K562 (cell line): ENCODE measurements around the gene NDUFB10. TPM values are rescaled to one million over a fixed set of nuclear protein-coding genes. Genes with fewer than 3 reads are reported as not detected.
A peak's percentile ranks its signal among the peaks of the same experiment; 100 is the strongest.

ENCODE experiments used
- ARID1B ChIP-seq: fragments of 450-650 bp; IDR thresholded peaks from 2 replicates; pipeline ENCODE4 v1.6.1; 2016; ENCODE audit warnings: antibody characterized with exemption, mild to moderate bottlenecking, inconsistent platforms
- ARID2 ChIP-seq: fragments of 450-650 bp; IDR thresholded peaks from 2 replicates; pipeline ENCODE4 v1.6.1; 2017; ENCODE audit warnings: antibody characterized with exemption, mild to moderate bottlenecking
- CBX1 ChIP-seq: sonication (generic); IDR thresholded peaks from 2 replicates; pipeline ENCODE4 v1.6.1; 2016; ENCODE audit warnings: antibody characterized with exemption, low read depth, mild to moderate bottlenecking
- CEBPB ChIP-seq: fragments of 450-650 bp; IDR thresholded peaks from 2 replicates; pipeline ENCODE4 v1.6.1; 2016; ENCODE audit warnings: missing genetic modification characterization, missing compliant biosample characterization
- EP400 ChIP-seq: fragments of 450-650 bp; IDR thresholded peaks from 2 replicates; pipeline ENCODE4 v1.6.1; 2017; ENCODE audit warnings: antibody characterized with exemption, mild to moderate bottlenecking, moderate library complexity
- GATAD2B ChIP-seq: fragments of 450-650 bp; IDR thresholded peaks from 2 replicates; pipeline ENCODE4 v1.6.1; 2017; ENCODE audit warnings: mild to moderate bottlenecking, borderline replicate concordance
- NELFE ChIP-seq: IDR thresholded peaks from 2 replicates; pipeline ENCODE4 v1.6.1; 2011; ENCODE audit warnings: mild to moderate bottlenecking; ENCODE audit not compliant: insufficient read depth, insufficient read length
- NFRKB ChIP-seq: fragments of 450-650 bp; IDR thresholded peaks from 2 replicates; pipeline ENCODE4 v1.6.1; 2016; ENCODE audit warnings: low read depth
- NR1H2 ChIP-seq: sonication (generic); formaldehyde crosslinking; IDR thresholded peaks from 2 replicates; pipeline ENCODE4 v1.4.0; 2020; ENCODE audit warnings: mild to moderate bottlenecking, missing genetic modification reagents
- NR2C1 ChIP-seq, 2 experiments: fragments of 450-650 bp; IDR thresholded peaks; 2 replicates each; pipeline ENCODE4 v1.6.1; 2017; ENCODE audit warnings: mild to moderate bottlenecking in 2 of 2, antibody characterized with exemption in 1 of 2, inconsistent platforms in 1 of 2, missing compliant biosample characterization in 1 of 2, missing genetic modification characterization in 1 of 2
- NUFIP1 ChIP-seq: fragments of 450-650 bp; IDR thresholded peaks from 2 replicates; pipeline ENCODE4 v1.6.1; 2018; ENCODE audit not compliant: partially characterized antibody
- RBFOX2 ChIP-seq: fragments of 200-400 bp; formaldehyde crosslinking; IDR thresholded peaks from 2 replicates; pipeline ENCODE4 v1.6.1; 2017; ENCODE audit warnings: low read depth, mild to moderate bottlenecking, low read length, moderate library complexity
- ZBTB17 ChIP-seq: fragments of 450-650 bp; formaldehyde crosslinking; IDR thresholded peaks from 2 replicates; pipeline ENCODE4 v1.4.0; 2020; ENCODE audit warnings: mild to moderate bottlenecking
- ZNF133 ChIP-seq: fragments of 250-450 bp; sonication (Bioruptor Pico); IDR thresholded peaks from 2 replicates; pipeline ENCODE4 v1.4.0; 2020; ENCODE audit warnings: mild to moderate bottlenecking
- ZNF282 ChIP-seq: sonication (generic); formaldehyde crosslinking; IDR thresholded peaks from 2 replicates; pipeline ENCODE4 v1.8.1; 2023; ENCODE audit warnings: missing genetic modification reagents
- ZNF766 ChIP-seq: fragments of 200-800 bp; sonication (Bioruptor generic); conservative IDR thresholded peaks from 2 replicates; pipeline ENCODE4 v1.6.1; 2016; ENCODE audit warnings: missing genetic modification characterization, missing compliant biosample characterization
- polyA plus RNA-seq, 8 experiments: library from polyadenylated mRNA; depleted of rRNA in 4 of 8; stranded (reverse) in 5 of 8; unstranded in 3 of 8; fragments of >200 nt; fragmentation: Nextera tagmentation in 2 of 8; fragmentation: Illumina TruSeq in 1 of 8; extraction: Ambion mirVana in 2 of 8; extraction: Trizol in 1 of 8; gene quantifications; 2 replicates each; pipeline versions ENCODE4 v1.2.1 to v1.2.3, GENCODE V29; 2011 to 2014; ENCODE audit warnings: inconsistent platforms in 1 of 8, missing spikeins in 1 of 8
- total RNA-seq, 7 experiments: library from RNA; depleted of rRNA in 6 of 7; stranded (reverse); fragments of >200 nt in 6 of 7; fragmentation: Illumina TruSeq in 2 of 7; extraction: Trizol in 2 of 7; gene quantifications; 2 replicates each; pipeline versions ENCODE4 v1.2.1 to v1.2.3, GENCODE V29; 2011 to 2021; ENCODE audit warnings: low replicate concordance in 1 of 7
- TF ChIP-seq, protein P1 (sequence below): fragments of 250-450 bp; sonication (Bioruptor Pico); IDR thresholded peaks from 2 replicates; pipeline ENCODE4 v1.5.0; 2021
- TF ChIP-seq, protein P2 (sequence below): fragments of 450-650 bp; IDR thresholded peaks from 2 replicates; pipeline ENCODE4 v1.6.1; 2017; ENCODE audit warnings: antibody characterized with exemption
- TF ChIP-seq, protein P3 (sequence below): fragments of 450-650 bp; IDR thresholded peaks from one replicate; pipeline ENCODE4 v1.6.1; 2018; ENCODE audit warnings: mild to moderate bottlenecking, moderate library complexity; ENCODE audit not compliant: partially characterized antibody
- TF ChIP-seq, protein P4 (sequence below): conservative IDR thresholded peaks from 2 replicates; pipeline ENCODE4 v1.6.1; 2011; ENCODE audit warnings: low read depth, mild to moderate bottlenecking, low read length; ENCODE audit not compliant: control insufficient read depth
- TF ChIP-seq, protein P5 (sequence below): fragments of 450-650 bp; IDR thresholded peaks from 2 replicates; pipeline ENCODE4 v1.6.1; 2014; ENCODE audit warnings: low read depth, mild to moderate bottlenecking, moderate library complexity, borderline replicate concordance
- TF ChIP-seq, protein P6 (sequence below): fragments of 450-650 bp; formaldehyde crosslinking; IDR thresholded peaks from 2 replicates; pipeline ENCODE4 v1.4.0; 2020; ENCODE audit warnings: mild to moderate bottlenecking

The NDUFB10 gene
- total and polyA plus RNA-seq, 9 of the 15 experiments (the other 6 are each of a cell fraction or from before 2014, with no cell fraction given): 69.3 to 527 (median 161) TPM

DNA sequence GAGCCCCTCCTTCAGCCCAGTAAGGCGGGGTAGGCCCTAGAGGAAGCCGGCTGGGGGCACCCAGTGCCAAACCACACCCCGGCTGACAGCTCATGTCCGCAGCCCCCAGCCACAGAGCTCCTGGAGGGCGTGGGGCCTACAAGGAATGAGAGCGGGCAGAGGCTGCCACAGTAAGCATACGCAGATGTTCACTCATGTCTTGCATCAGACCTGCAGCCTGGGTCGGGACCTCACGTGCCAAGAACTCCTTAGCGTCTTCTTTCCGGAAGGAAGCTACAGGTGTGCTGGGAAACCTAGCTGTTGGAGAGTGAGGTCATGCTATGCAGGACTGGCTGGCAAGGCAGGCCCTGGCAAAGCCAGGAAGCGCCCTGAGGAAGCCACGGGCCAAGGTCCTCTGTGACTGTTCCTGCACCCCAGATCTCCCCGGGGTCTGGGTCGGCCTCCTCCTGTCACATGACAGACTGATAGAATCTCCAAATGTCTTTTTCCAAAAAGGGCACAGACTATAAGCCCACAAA lies 48.7 kb downstream of the NDUFB10 start (continued):
- TF ChIP-seq GATAD2B: no peak
- no peak for TF ChIP-seq ZNF133
- TF ChIP-seq, protein P1, sequence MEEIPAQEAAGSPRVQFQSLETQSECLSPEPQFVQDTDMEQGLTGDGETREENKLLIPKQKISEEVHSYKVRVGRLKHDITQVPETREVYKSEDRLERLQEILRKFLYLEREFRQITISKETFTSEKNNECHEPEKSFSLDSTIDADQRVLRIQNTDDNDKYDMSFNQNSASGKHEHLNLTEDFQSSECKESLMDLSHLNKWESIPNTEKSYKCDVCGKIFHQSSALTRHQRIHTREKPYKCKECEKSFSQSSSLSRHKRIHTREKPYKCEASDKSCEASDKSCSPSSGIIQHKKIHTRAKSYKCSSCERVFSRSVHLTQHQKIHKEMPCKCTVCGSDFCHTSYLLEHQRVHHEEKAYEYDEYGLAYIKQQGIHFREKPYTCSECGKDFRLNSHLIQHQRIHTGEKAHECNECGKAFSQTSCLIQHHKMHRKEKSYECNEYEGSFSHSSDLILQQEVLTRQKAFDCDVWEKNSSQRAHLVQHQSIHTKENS (CRISPR knock-in tag): no peak
- TF ChIP-seq ARID1B: no peak
- no peak for TF ChIP-seq CBX1
- TF ChIP-seq, protein P2, sequence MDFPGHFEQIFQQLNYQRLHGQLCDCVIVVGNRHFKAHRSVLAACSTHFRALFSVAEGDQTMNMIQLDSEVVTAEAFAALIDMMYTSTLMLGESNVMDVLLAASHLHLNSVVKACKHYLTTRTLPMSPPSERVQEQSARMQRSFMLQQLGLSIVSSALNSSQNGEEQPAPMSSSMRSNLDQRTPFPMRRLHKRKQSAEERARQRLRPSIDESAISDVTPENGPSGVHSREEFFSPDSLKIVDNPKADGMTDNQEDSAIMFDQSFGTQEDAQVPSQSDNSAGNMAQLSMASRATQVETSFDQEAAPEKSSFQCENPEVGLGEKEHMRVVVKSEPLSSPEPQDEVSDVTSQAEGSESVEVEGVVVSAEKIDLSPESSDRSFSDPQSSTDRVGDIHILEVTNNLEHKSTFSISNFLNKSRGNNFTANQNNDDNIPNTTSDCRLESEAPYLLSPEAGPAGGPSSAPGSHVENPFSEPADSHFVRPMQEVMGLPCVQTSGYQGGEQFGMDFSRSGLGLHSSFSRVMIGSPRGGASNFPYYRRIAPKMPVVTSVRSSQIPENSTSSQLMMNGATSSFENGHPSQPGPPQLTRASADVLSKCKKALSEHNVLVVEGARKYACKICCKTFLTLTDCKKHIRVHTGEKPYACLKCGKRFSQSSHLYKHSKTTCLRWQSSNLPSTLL: no peak
- peak; percentile 44 for TF ChIP-seq CEBPB (tag)
- no peak for TF ChIP-seq ARID2
- TF ChIP-seq, protein P3, sequence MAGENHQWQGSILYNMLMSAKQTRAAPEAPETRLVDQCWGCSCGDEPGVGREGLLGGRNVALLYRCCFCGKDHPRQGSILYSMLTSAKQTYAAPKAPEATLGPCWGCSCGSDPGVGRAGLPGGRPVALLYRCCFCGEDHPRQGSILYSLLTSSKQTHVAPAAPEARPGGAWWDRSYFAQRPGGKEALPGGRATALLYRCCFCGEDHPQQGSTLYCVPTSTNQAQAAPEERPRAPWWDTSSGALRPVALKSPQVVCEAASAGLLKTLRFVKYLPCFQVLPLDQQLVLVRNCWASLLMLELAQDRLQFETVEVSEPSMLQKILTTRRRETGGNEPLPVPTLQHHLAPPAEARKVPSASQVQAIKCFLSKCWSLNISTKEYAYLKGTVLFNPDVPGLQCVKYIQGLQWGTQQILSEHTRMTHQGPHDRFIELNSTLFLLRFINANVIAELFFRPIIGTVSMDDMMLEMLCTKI: no peak
- no peak for TF ChIP-seq NELFE
- TF ChIP-seq ZNF282: no peak
- TF ChIP-seq, protein P4, sequence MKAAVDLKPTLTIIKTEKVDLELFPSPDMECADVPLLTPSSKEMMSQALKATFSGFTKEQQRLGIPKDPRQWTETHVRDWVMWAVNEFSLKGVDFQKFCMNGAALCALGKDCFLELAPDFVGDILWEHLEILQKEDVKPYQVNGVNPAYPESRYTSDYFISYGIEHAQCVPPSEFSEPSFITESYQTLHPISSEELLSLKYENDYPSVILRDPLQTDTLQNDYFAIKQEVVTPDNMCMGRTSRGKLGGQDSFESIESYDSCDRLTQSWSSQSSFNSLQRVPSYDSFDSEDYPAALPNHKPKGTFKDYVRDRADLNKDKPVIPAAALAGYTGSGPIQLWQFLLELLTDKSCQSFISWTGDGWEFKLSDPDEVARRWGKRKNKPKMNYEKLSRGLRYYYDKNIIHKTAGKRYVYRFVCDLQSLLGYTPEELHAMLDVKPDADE: no peak
- TF ChIP-seq NUFIP1: no peak
- TF ChIP-seq, protein P5, sequence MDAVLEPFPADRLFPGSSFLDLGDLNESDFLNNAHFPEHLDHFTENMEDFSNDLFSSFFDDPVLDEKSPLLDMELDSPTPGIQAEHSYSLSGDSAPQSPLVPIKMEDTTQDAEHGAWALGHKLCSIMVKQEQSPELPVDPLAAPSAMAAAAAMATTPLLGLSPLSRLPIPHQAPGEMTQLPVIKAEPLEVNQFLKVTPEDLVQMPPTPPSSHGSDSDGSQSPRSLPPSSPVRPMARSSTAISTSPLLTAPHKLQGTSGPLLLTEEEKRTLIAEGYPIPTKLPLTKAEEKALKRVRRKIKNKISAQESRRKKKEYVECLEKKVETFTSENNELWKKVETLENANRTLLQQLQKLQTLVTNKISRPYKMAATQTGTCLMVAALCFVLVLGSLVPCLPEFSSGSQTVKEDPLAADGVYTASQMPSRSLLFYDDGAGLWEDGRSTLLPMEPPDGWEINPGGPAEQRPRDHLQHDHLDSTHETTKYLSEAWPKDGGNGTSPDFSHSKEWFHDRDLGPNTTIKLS: no peak
- TF ChIP-seq ZNF766 (CRISPR knock-in tag): no peak
- TF ChIP-seq ZBTB17: no peak
- TF ChIP-seq EP400: peak; percentile 67
- TF ChIP-seq NFRKB: no peak
- 0 out of 2 replicates have a peak, but pooled peaks have one; percentile 6 for TF ChIP-seq RBFOX2
- no peak for TF ChIP-seq NR2C1 (IDR thresholded peaks at IDR 0.05)
- no peak for TF ChIP-seq NR2C1 (tag; IDR thresholded peaks at IDR 0.05)
- no peak for TF ChIP-seq NR1H2 (CRISPR knock-in tag)
- TF ChIP-seq, protein P6, sequence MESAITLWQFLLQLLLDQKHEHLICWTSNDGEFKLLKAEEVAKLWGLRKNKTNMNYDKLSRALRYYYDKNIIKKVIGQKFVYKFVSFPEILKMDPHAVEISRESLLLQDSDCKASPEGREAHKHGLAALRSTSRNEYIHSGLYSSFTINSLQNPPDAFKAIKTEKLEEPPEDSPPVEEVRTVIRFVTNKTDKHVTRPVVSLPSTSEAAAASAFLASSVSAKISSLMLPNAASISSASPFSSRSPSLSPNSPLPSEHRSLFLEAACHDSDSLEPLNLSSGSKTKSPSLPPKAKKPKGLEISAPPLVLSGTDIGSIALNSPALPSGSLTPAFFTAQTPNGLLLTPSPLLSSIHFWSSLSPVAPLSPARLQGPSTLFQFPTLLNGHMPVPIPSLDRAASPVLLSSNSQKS (CRISPR knock-in tag): no peak
